Lower leg skin (tissue), 3 donors: Measurements from ENCODE around the gene CCL23.

Experiments
- POLR2A ChIP-seq, 2 donors: fragments of 450-650 bp; IDR thresholded peaks; one replicate each; pipeline ENCODE4 v1.6.1; 2016 to 2017; ENCODE audit warnings: antibody characterized with exemption in 2 of 2, mild to moderate bottlenecking in 1 of 2, moderate library complexity in 1 of 2
- TF ChIP-seq, protein P1 (sequence below), 3 donors: fragments of 450-650 bp; IDR thresholded peaks; one replicate each; pipeline ENCODE4 v1.5.1; 2016; ENCODE audit warnings: antibody characterized with exemption in 3 of 3, mild to moderate bottlenecking in 3 of 3, moderate library complexity in 2 of 3

DNA sequence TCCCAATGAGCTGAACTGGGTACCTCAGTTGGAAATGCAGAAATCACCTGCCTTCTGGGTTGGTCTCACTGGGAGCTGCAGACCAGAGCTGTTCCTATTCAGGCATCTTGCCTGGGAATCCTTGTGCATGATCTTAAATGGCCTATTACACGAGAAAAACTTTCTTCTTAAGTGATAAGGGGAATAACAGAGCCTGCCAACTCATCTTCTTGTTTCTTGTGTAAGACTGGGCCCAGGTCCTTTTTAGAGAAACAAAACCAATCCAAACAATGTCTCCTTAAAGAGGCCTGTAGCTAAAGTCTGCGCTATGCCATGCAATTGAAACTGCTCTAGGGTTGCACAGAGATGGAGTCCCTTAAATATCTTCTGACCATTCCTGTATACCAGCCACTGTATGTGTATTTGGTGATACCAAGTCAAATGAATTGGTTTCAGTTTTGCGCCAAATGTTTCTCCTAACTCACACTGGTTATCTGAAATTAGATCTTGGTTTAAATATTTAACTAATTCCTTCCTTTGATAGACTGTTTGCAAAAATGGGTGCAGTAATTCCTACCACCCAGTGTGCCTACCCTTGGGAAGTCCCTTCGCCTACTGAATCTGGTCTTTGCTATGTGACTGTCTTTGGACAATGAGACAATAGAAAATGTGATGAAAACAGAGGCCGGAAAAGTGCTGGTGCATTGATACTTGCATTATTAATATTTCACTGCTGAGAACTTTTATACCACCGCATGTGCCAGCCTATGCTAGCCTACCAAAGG, 6.5 kb upstream of the CCL23 start:
- TF ChIP-seq, protein P1, sequence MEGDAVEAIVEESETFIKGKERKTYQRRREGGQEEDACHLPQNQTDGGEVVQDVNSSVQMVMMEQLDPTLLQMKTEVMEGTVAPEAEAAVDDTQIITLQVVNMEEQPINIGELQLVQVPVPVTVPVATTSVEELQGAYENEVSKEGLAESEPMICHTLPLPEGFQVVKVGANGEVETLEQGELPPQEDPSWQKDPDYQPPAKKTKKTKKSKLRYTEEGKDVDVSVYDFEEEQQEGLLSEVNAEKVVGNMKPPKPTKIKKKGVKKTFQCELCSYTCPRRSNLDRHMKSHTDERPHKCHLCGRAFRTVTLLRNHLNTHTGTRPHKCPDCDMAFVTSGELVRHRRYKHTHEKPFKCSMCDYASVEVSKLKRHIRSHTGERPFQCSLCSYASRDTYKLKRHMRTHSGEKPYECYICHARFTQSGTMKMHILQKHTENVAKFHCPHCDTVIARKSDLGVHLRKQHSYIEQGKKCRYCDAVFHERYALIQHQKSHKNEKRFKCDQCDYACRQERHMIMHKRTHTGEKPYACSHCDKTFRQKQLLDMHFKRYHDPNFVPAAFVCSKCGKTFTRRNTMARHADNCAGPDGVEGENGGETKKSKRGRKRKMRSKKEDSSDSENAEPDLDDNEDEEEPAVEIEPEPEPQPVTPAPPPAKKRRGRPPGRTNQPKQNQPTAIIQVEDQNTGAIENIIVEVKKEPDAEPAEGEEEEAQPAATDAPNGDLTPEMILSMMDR (IDR thresholded peaks at IDR 0.05) = no peak
- TF ChIP-seq POLR2A (IDR thresholded peaks at IDR 0.05) = no peak
